ENCODE data around the gene TTLL7. TPM values are rescaled to one million over a fixed set of nuclear protein-coding genes. Genes with fewer than 3 reads are reported as not detected.

The TTLL7 gene
- total and polyA plus RNA-seq, 9 of the 15 experiments (the other 6 are each of a cell fraction or from before 2014, with no cell fraction given): 0.63 to 2.6 (median 1.7) TPM

DNA sequence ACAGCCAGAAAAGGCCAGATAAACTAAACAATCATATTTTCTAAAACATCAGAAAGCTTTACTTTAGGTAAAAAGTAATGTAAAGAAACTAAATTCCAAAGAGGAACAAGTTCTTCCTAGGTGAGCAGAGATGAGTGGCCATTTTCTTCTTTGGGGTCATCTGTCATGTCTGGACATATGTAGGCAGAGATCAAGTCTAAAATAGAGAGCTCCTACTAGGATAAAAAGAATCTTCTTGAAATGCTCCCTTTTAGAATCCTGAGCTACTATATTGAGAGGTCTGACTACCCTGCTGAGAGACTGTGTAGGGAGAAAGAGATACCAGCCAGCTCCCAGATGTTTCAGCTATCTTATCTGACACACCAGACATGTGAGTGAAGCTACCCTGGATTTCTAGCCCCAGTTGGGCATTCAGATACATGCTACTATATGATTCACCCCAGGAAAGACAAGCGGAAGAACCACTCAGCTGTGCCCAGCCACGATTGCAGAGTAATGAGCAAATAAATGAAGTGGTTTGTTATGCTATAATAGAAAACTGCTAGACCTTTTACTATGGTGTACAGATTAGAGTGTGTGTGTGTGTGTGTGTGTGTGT, 80.1 kb downstream of the TTLL7 start (continued):
- TF ChIP-seq, protein P1, sequence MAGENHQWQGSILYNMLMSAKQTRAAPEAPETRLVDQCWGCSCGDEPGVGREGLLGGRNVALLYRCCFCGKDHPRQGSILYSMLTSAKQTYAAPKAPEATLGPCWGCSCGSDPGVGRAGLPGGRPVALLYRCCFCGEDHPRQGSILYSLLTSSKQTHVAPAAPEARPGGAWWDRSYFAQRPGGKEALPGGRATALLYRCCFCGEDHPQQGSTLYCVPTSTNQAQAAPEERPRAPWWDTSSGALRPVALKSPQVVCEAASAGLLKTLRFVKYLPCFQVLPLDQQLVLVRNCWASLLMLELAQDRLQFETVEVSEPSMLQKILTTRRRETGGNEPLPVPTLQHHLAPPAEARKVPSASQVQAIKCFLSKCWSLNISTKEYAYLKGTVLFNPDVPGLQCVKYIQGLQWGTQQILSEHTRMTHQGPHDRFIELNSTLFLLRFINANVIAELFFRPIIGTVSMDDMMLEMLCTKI (IDR thresholded peaks at IDR 0.05; ENCODE audit: partially characterized antibody): no peak
- TF ChIP-seq RBM39 (optimal IDR thresholded peaks at IDR 0.05; ENCODE audit: low read depth, low read length) (no peak), MEF2D (tag; conservative IDR thresholded peaks at IDR 0.05; ENCODE audit: low read depth) (peak; percentile 82), MIER1 (IDR thresholded peaks at IDR 0.05; ENCODE audit: low read depth) (no peak), SIN3B (IDR thresholded peaks at IDR 0.05; ENCODE audit: low read depth) (no peak), ZNF583 (CRISPR knock-in tag; IDR thresholded peaks at IDR 0.05) (0 out of 2 replicates have a peak, but pooled peaks have one; percentile 64), JUN (IDR thresholded peaks at IDR 0.05; ENCODE audit: borderline replicate concordance, low read depth, low read length) (peak; percentile 80; the same call in 1 of the 2 replicates), JUN (CRISPR knock-in tag; IDR thresholded peaks at IDR 0.05; ENCODE audit: borderline replicate concordance) (no peak), NCOA4 (IDR thresholded peaks at IDR 0.05; ENCODE audit: partially characterized antibody) (peak; percentile 43), LCOR (CRISPR knock-in tag; IDR thresholded peaks at IDR 0.05) (no peak), FOXK2 (conservative IDR thresholded peaks at IDR 0.05 in 1 of 2, IDR thresholded peaks at IDR 0.05 in 1 of 2; ENCODE audit: low read depth in 2 of 2) (peak in 1 of 2 experiments; percentile 41; a peak in 2 of 4 replicates), ZNF431 (CRISPR knock-in tag; IDR thresholded peaks at IDR 0.05) (no peak), ZNF589 (CRISPR knock-in tag; IDR thresholded peaks at IDR 0.05; ENCODE audit: low read depth) (peak; percentile 97), BRD9 (IDR thresholded peaks at IDR 0.05; ENCODE audit: low read depth, partially characterized antibody) (peak; percentile 55), FUS (optimal IDR thresholded peaks at IDR 0.05; ENCODE audit: low read depth, low read length) (no peak), NFIC (IDR thresholded peaks at IDR 0.05) (peak; percentile 96)
- TF ChIP-seq, protein P2, sequence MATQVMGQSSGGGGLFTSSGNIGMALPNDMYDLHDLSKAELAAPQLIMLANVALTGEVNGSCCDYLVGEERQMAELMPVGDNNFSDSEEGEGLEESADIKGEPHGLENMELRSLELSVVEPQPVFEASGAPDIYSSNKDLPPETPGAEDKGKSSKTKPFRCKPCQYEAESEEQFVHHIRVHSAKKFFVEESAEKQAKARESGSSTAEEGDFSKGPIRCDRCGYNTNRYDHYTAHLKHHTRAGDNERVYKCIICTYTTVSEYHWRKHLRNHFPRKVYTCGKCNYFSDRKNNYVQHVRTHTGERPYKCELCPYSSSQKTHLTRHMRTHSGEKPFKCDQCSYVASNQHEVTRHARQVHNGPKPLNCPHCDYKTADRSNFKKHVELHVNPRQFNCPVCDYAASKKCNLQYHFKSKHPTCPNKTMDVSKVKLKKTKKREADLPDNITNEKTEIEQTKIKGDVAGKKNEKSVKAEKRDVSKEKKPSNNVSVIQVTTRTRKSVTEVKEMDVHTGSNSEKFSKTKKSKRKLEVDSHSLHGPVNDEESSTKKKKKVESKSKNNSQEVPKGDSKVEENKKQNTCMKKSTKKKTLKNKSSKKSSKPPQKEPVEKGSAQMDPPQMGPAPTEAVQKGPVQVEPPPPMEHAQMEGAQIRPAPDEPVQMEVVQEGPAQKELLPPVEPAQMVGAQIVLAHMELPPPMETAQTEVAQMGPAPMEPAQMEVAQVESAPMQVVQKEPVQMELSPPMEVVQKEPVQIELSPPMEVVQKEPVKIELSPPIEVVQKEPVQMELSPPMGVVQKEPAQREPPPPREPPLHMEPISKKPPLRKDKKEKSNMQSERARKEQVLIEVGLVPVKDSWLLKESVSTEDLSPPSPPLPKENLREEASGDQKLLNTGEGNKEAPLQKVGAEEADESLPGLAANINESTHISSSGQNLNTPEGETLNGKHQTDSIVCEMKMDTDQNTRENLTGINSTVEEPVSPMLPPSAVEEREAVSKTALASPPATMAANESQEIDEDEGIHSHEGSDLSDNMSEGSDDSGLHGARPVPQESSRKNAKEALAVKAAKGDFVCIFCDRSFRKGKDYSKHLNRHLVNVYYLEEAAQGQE (IDR thresholded peaks at IDR 0.05; ENCODE audit: borderline replicate concordance): peak; percentile 22; the same call in 1 of the 2 replicates
- TF ChIP-seq, protein P2 (CRISPR knock-in tag; IDR thresholded peaks at IDR 0.05; ENCODE audit: low read depth): 0 out of 2 replicates have a peak, but pooled peaks have one; percentile 40
- TF ChIP-seq, protein P3, sequence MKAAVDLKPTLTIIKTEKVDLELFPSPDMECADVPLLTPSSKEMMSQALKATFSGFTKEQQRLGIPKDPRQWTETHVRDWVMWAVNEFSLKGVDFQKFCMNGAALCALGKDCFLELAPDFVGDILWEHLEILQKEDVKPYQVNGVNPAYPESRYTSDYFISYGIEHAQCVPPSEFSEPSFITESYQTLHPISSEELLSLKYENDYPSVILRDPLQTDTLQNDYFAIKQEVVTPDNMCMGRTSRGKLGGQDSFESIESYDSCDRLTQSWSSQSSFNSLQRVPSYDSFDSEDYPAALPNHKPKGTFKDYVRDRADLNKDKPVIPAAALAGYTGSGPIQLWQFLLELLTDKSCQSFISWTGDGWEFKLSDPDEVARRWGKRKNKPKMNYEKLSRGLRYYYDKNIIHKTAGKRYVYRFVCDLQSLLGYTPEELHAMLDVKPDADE (conservative IDR thresholded peaks at IDR 0.05; ENCODE audit: control insufficient read depth, low read depth, low read length): peak; percentile 67; the same call in 1 of the 2 replicates
